GDM1 (cell line): ENCODE data around the gene VAMP5.
"Not testable (repeated sequence)": the region's sequence is repeated elsewhere in the genome, so short reads cannot be mapped to it uniquely, and the experiment has no call there.

Experiments used
- DNase-seq: peaks from one replicate; lab custom pipeline; 2025; lab: John Stamatoyannopoulos, UW

VAMP5 gene

GRCh38 chr2:85550486-85550885, 33.7 kb upstream of the VAMP5 start:
- DNase-seq: peak; percentile 46

- peak; percentile 69 for DNase-seq
Observed at GRCh38 chr2:85551698-85552678, 32.2 kb upstream of the VAMP5 start.

DNA sequence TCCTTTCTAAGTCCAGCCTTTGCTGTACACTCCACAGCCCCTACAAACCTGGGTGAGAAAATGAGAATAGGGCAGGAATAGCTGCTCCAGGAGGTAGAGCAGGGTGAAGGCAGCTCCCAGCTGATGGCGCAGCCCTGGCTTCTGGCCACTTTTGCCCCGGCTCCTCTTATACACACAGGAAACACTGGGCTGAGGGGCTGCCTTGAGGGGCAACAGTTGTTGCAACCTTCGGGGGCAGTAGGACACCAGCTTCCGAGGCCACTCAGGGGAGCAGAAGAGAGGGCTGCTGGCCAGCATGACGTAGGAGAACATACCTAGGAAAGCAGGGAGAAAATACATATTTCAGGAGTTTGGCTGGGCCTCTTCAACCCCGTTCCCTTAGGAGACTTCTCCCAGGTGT, 31.0 kb upstream of the VAMP5 start:
- no peak for DNase-seq

GRCh38 chr2:85554980-85555612, 29.1 kb upstream of the VAMP5 start:
- DNase-seq: no peak

DNA sequence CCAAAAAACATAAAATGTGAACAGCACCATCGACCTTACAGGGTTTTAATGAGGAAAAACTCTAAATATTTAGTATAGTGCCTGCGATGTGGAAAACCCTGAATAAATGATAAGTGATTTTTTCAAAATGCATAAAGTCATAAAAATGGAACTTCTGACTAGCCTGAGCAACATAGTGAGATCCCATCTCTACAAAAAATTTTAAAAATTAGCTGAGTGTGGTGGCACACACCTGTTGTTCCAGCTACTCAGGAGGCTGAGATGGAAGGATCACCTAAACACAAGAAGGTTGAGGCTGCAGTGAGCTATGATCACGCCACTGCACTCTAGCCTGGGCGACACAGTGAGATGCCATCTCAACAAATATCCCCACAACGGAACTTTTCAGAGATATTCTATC, 27.1 kb upstream of the VAMP5 start:
- no peak for DNase-seq

- DNase-seq: no peak
Observed at GRCh38 chr2:85558160-85558559, 26.1 kb upstream of the VAMP5 start.

DNA sequence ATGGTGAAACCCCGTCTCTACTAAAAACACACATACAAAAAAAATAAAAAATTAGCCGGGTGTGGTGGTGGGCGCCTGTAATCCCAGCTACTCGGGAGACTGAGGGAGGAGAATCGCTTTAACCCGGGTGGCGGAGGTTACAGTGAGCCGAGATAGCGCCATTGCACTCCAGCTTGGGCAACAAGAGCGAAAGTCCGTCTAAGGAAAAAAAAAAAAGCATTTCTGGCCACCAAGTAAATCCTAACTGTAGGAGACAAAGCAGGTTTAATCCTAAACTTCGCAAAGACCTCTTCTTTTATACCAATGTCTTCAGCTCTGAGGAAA, 23.9 kb upstream of the VAMP5 start:
- DNase-seq: not testable (repeated sequence)

GRCh38 chr2:85560812-85561279, 23.4 kb upstream of the VAMP5 start:
- no peak for DNase-seq

DNA sequence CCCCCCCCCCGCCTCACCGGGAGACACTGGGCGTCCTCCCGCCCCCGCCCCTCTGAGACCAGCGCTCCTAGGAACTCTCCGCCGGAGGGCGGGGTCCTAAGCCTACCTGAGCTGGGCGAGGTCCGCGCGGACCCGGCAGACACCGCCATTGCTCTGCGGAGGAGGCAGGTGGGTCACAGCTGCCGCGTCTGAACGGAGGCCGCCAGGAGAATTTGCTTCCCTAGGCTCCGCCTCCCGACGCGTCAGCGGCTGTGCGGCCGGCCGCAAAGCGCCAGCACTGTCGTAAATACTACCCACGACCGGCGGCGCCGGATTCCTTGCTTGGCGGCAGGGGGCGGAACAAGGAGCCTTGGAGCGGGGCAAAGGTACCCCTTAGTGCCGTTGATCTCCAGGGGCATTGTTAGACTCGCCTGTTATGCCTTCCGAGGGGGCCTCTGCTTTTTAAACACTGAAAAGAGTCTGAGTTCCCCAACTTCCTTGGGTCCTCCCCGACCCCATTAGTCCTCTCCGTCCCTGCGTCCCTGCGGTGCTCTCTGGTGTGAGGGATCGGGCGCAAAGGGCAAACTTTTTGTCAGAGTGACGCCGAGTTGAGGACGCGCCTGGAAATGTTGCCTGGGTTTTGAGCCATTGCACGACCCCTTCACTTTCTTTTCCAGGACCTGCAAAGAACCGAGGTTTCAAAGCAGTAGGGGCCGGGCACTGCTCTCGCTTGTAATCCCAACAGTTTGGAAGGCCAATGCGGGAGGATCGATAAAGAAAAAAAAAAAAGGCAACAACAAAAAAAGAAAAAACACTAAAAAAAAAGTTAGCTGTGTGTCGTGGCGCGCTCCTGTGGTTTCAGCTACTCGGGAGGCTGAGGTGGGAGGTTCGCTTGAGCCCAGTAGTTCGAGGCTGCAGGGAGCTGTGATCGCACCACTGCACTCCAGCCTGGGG, 22.7 kb upstream of the VAMP5 start, which contains the start of gene GGCX:
TSS of gene GGCX (minus strand) at position 214 of the 933 bp plus-strand sequence. CDS start at position 149, 65 bp downstream.
- DNase-seq: peak; percentile 93

DNA sequence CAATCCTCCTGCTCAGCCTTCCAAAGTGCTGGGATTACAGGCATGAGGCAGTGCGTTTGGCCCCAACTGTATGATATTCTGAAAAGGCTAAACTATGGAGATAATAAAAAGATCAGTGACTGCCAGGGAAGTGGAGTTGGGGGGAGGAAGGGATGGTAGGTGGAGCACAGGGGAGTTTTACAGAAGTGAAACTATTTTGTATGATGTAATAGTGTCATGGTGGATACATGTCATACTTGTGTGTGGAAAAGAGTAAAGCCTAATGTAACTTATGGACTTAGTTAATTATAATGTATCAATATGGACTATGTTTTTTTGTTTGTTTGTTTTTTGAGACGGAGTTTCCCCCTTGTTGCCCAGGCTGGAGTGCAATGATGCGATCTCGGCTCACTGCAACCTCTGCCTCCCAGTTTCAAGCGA, 20.1 kb upstream of the VAMP5 start:
- peak; percentile 24 for DNase-seq

GRCh38 chr2:85566265-85566664, 18.0 kb upstream of the VAMP5 start:
- DNase-seq: no peak

DNA sequence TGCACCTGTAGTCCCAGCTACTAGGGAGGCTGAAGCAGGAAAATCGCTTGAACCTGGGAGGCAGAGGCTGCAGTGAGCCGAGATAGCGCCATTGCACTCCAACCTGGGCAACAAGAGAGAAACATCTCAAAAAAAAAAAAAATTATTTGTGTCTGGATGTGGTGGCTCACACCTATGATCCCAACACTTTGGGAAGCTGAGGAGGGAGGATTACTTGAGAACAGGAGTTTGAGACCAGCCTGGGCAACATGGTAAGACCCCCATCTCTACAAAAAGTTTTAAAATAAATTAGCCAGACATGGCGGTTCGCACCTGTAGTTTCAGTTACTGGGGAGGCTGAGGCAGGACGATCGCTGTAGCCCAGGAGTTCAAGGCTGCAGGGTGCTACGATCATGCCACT, 8.5 kb upstream of the VAMP5 start:
- no peak for DNase-seq

DNA sequence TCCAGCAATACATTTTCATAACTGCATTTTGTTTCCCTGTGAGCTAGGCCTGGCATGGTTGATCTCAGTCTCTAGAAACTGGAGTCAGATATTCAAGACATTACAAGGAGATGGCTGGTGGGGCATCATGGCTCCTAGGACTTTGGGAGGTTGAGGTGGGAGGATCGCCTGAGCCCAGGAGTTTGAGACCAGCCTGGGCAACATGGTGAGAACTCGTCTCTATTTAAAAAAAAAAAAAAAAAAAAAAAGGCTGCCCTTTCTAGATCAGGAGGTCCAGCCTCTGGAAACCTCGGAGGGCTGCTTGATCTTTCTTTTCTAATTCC, 7.2 kb upstream of the VAMP5 start:
- no peak for DNase-seq

DNA sequence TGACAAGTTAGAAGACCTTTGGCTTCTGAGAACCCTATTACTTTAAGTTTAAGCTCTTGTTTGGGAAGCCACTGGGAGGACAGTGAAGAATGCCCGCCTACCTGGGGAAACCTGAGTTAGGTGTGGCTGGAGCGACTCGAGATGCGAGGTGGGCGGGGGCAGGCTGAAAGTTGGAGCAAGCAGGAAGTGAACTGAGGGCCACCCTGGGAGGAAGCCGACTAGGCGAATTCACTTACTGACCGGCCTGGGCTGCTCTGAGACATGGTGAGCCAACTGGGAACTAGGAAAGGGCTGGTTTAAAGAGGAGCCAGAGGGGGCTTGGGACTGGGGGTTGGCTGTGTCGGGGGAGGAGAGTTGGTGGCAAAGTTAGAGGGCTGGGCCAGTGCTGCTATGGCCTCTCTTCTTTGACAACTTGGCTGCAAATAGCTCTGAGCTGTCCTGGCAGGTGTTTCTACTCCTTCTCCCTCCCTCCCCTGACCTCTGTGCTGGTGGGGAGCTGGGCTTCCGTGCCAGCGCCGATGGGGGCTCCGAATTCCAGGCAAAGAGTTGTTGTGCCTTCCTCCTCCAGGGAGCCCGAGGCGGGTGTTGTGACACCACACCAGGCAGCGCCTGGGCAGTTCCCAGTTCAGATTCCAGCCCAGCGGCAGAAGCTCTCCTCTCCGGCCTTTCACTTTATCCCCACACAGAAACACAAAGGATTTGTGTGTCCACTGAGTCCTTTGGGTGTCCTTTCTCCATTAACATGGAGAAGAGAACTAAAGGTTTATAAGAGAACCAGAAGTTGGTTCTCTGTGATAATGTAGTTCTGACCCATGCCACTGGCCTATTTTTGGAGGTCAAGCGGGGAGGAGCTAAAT, 6.6 kb upstream of the VAMP5 start, which contains the start of gene VAMP8:
TSS of gene VAMP8 (plus strand) at position 201 of the 857 bp plus-strand sequence. CDS start at position 262, 61 bp downstream.
- peak; percentile 59 for DNase-seq

GRCh38 chr2:85578243-85579180, 5.7 kb upstream of the VAMP5 start:
- DNase-seq: peak; percentile 64

- no peak for DNase-seq
Observed at GRCh38 chr2:85579266-85579935, 4.8 kb upstream of the VAMP5 start.

GRCh38 chr2:85580206-85580605, 4.0 kb upstream of the VAMP5 start:
- no peak for DNase-seq

DNA sequence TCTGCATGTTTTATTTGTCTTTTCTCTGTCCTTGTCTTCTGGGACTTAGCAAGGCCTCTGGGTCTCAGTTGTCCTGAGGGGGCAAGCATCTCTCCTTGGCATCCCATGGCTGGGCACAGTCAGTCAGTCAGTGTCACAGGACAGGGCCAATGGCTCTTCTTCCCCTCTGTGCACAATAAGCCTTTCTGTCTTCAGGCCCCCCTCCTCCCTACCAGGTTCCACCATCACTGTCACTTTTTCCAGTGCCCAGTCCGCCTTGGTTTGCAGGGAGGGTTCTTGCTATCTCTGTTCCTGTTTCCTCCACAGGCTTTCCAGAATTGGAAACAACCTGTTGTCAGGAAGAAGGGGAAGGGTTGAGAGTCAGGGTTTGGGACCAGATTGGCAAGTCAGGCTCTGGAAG, 1.7 kb upstream of the VAMP5 start:
- no peak for DNase-seq

GRCh38 chr2:85583667-85584353, 421 bp upstream of the VAMP5 start:
- no peak for DNase-seq
